Heart left ventricle (tissue), 16 donors: ENCODE measurements around the gene FAM170B. TPM values are rescaled to one million over a fixed set of nuclear protein-coding genes. Genes with fewer than 3 reads are reported as not detected.

Experiments used
- ATAC-seq, 4 donors: fragments of 200-7000 bp; cut with Tn5 transposase; one replicate each; pipeline ENCODE4 v1.9.1; 2020 to 2022; ENCODE audit warnings: moderate library complexity in 4 of 4, mild to moderate bottlenecking in 3 of 4, moderate number of reproducible peaks in 1 of 4
- DNase-seq, 5 donors: peaks; one replicate each; pipeline ENCODE4 v3.0.0-alpha.2; 2020
- H3K27ac ChIP-seq, 12 donors: fragments of 200-600 bp; sonication (generic) in 4 of 12; one replicate each; pipeline versions ENCODE4 v1.5.0 to v1.8.0; 2016 to 2022; ENCODE audit warnings: mild to moderate bottlenecking in 2 of 12
- H3K27me3 ChIP-seq, 9 donors: fragments of 200-600 bp; sonication (generic) in 2 of 9; one replicate each; pipeline versions ENCODE4 v1.5.1 to v1.8.0; 2016 to 2022; ENCODE audit warnings: mild to moderate bottlenecking in 3 of 9
- H3K36me3 ChIP-seq, 9 donors: fragments of 200-600 bp; sonication (generic) in 2 of 9; one replicate each; pipeline versions ENCODE4 v1.5.0 to v1.8.0; 2018 to 2022; ENCODE audit warnings: mild to moderate bottlenecking in 2 of 9
- H3K4me1 ChIP-seq, 12 donors: fragments of 200-600 bp; sonication (generic) in 4 of 12; one replicate each; pipeline versions ENCODE4 v1.5.0 to v1.8.0; 2016 to 2022; ENCODE audit warnings: mild to moderate bottlenecking in 3 of 12
- H3K4me3 ChIP-seq, 12 donors: fragments of 200-600 bp; sonication (generic) in 4 of 12; one replicate each; pipeline versions ENCODE4 v1.5.0 to v1.8.0; 2017 to 2022; ENCODE audit warnings: mild to moderate bottlenecking in 9 of 12, moderate library complexity in 4 of 12
- H3K9me3 ChIP-seq, 12 donors: fragments of 200-600 bp; sonication (generic) in 4 of 12; one replicate each; pipeline versions ENCODE4 v1.5.0 to v1.8.0; 2016 to 2022; ENCODE audit warnings: mild to moderate bottlenecking in 1 of 12
- POLR2A ChIP-seq, 2 donors: fragments of 450-650 bp; IDR thresholded peaks; one replicate each; pipeline ENCODE4 v1.6.1; 2017; ENCODE audit warnings: antibody characterized with exemption in 2 of 2, mild to moderate bottlenecking in 2 of 2, moderate library complexity in 2 of 2
- WGBS, 4 donors: extraction: QIAGEN DNeasy Blood & Tissue Kit in 2 of 4; methylation state at CpG; one replicate each; pipeline versions ENCODE4 v1.1.5 to v1.1.7; 2013 to 2018; 5-methylcytosine and 5-hydroxymethylcytosine counted together
- intact Hi-C, 10 donors: fragments of 100-400 bp; cut with DNase I; formaldehyde crosslinking; loops; one replicate each; pipeline versions ENCODE4 v1.11.1 to v1.14.2; 2022
- polyA plus RNA-seq, 2 donors: library from polyadenylated mRNA; stranded (reverse); fragments of 200-250 nt; gene quantifications; one replicate each; pipeline ENCODE4 v1.2.3, GENCODE V29; 2013
- total RNA-seq, 9 donors: library from RNA; depleted of rRNA in 2 of 9; stranded (reverse); fragments of >200 nt in 2 of 9; fragmentation: NEBNext Ultra II Directional in 3 of 9; extraction: Animal tissue kit (Norgen Biotek cat#: 25700) in 3 of 9; gene quantifications; one replicate each; pipeline versions ENCODE4 v1.1.0 to v1.2.4, GENCODE V29; 2016 to 2023
- TF ChIP-seq, protein P1 (sequence below), 12 donors: fragments of 200-600 bp; sonication (generic) in 4 of 12; IDR thresholded peaks; one replicate each; pipeline versions ENCODE4 v1.5.0 to v1.8.0; 2018 to 2022; ENCODE audit warnings: antibody characterized with exemption in 12 of 12, mild to moderate bottlenecking in 5 of 12
- donor health status: ischemic (EF 13 %, LVEDD 7.1; RV severe dilation, severe dysfunction).
- donor health status: healthy with polysubstance abuse.
- donor health status: DM: no; HTN: yes; CAD: no.
- donor health status: DM: no; HTN: no; CAD: no.
- donor health status: ischemic (EF 25% LVEDD 6.9; RV normal size, moderate dysfunction).
- donor health status: ischemic (EF 25% LVEDD 5.7; RV mildly dilated, moderate dysfunction).
- donor health status: healthy.
- donor health status: DM: yes; HTN: yes; CAD: no.
- donor health status: ischemic (EF 35%, LVEDD 5.7; RV mildly dilated, moderate dysfunction).
- donor health status: nonischemic (EF 11% LVEDD 7.7; RV severe dilation, severe dysfunction).
- donor health status: DM: yes; HTN: yes; CAD: no.
- donor health status: PGD.
- donor health status: ischemic (EF 29% LVEDD 5.4; RV normal size, mild dysfunction).
- donor health status: nonischemic (EF 23%, LVEDD 6.1; RV moderate dilation, normal function).

The FAM170B gene
- total and polyA plus RNA-seq, 11 donors: not detected

DNA sequence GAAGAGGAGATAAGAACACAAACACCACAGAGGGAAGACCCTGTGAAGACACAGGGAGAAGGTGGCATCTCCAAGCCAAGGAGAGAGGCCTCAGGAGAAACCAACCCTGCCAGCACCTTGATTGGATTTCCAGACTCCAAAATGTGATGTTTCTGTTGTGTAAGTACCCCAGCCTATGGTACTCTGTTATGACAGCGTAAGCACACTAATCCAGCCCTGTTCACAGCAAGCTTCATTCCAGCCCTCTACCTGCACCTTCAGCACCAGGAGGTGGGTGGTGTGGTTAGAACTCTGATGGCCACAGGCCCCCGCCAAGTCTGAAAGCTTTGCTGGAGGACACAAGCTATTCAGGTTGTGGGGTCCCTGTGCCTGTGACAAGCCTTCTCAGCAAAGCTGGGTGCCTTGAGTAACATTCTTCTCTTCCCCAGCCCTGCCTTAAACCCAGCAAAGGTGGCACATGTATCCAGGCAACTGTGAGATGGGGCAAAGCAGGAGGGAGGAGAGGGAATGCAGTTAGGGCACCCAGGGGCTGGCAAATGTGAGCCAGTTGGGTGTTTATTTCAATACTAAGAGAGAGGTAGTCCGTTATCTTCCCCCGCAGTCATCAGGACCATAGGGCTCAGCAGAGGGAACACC is 23.0 kb downstream of the FAM170B start:
- Histone ChIP-seq H3K9me3 (no peaks in the 10 kb centered on the region), H3K36me3 (peaks cover 0 to 9% (median 0%) of the 10 kb centered on the region in 9 donors), H3K4me1 (peaks cover 7 to 96% (median 64%) of the 10 kb centered on the region in 12 donors), H3K27ac (peak overlapping the region in 9 of 12 donors; percentile 6 to 72 (median 52)), H3K27me3 (peaks cover 0 to 3% (median 0%) of the 10 kb centered on the region in 9 donors), H3K4me3 (peak overlapping the region in 1 of 12 donors; percentile 33)
- TF ChIP-seq, protein P1, sequence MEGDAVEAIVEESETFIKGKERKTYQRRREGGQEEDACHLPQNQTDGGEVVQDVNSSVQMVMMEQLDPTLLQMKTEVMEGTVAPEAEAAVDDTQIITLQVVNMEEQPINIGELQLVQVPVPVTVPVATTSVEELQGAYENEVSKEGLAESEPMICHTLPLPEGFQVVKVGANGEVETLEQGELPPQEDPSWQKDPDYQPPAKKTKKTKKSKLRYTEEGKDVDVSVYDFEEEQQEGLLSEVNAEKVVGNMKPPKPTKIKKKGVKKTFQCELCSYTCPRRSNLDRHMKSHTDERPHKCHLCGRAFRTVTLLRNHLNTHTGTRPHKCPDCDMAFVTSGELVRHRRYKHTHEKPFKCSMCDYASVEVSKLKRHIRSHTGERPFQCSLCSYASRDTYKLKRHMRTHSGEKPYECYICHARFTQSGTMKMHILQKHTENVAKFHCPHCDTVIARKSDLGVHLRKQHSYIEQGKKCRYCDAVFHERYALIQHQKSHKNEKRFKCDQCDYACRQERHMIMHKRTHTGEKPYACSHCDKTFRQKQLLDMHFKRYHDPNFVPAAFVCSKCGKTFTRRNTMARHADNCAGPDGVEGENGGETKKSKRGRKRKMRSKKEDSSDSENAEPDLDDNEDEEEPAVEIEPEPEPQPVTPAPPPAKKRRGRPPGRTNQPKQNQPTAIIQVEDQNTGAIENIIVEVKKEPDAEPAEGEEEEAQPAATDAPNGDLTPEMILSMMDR (IDR thresholded peaks at IDR 0.05): no peak
- no peak for TF ChIP-seq POLR2A (IDR thresholded peaks at IDR 0.05)
- no peak for ATAC-seq
- intact Hi-C loops: loop anchor here in 6 of 10 donors (5.0 to 10.0 kb wide), 8 partner anchors 51 to 454 kb away; no protein-coding TSS in a partner anchor
- no peak for DNase-seq
- WGBS, 4 donors: 86 to 98% (median 91%) methylated on average over 4 of the region's 4 CpGs

DNA sequence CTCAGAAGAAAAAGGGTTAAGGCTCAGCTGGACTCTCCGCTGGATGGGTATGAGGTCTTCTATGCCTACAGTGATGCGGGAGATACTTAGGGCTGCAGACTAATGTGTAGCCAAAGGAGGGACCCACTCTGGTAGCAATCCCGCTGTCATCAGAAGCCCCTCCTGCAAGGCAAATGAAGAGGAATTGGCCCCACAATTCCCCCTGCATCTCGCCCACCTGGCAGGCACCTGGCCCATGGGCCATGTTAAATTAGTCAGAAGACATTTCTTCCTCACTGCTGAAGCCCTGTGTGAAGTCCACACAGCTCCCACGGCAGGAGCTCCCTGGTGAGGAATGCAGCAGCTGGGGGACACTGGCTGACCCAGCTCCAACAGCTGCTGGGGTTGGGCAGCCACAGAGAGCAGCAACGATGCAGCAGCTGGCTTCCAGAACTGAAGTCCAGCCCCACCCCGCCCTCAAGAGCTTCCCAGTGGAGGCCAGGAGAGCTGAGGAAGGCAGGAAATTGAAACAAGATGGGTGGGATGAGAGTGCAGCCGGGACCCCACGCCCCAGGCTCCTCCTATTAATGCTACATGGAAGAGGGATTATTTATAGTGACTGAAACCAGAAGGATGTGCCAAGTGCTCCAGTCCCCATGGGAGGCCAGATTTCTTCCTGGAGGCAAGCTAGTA is 24.0 kb downstream of the FAM170B start:
- H3K9me3 ChIP-seq: no peaks in the 10 kb centered on the region
- H3K27me3 ChIP-seq: no peaks in the 10 kb centered on the region
- intact Hi-C loops: loop anchor here in 6 of 10 donors (5.0 to 10.0 kb wide), 8 partner anchors 52 to 453 kb away; no protein-coding TSS in a partner anchor
- peak overlapping the region in 4 of 12 donors; percentile 7 to 33 (median 22) for H3K4me3 ChIP-seq
- TF ChIP-seq, protein P1 (IDR thresholded peaks at IDR 0.05): no peak
- TF ChIP-seq POLR2A (IDR thresholded peaks at IDR 0.05): no peak
- H3K4me1 ChIP-seq: peaks cover 7 to 100% (median 68%) of the 10 kb centered on the region in 12 donors
- 28 to 40% (median 36%) methylated on average over 8 to 9 of the region's 9 CpGs for WGBS, 4 donors
- peaks cover 0 to 9% (median 0%) of the 10 kb centered on the region in 9 donors for H3K36me3 ChIP-seq
- DNase-seq (peak; percentile 81 to 91 (median 86)), ATAC-seq (peak; percentile 76 to 88 (median 81))
- H3K27ac ChIP-seq: peak overlapping the region in 9 of 12 donors; percentile 6 to 72 (median 53)

DNA sequence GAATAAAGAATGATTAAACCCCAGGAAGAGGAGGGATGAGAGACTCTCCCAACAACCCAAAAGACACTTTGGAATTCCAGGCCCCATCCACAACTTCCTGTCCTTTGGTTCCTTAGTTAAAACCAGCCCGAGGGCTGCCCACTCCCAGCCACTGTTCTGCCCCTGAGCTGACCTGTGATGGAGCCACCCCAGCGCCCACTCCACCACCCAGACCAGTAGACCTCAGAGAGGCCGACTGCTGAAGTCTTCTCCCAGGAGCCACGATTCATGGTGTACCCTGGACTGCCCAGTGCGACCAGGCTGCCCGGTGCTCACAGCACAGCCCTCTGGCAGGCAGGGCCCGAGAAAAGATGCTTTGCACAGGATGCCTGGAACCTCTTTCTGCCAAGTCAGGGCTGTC is 25.2 kb downstream of the FAM170B start:
- Histone ChIP-seq H3K4me3 (no peak overlapping the region), H3K9me3 (no peaks in the 10 kb centered on the region), H3K4me1 (peaks cover 7 to 99% (median 73%) of the 10 kb centered on the region in 12 donors), H3K36me3 (peaks cover 0 to 9% (median 0%) of the 10 kb centered on the region in 9 donors), H3K27me3 (no peaks in the 10 kb centered on the region), H3K27ac (peak overlapping the region in 3 of 12 donors; percentile 13 to 53 (median 25))
- DNase-seq (no peak), ATAC-seq (no peak)
- intact Hi-C loops: loop anchor here in 1 of 10 donors (5.0 kb wide), 1 partner anchor 126 kb away; no protein-coding TSS in a partner anchor
- TF ChIP-seq, protein P1 (IDR thresholded peaks at IDR 0.05): no peak
- TF ChIP-seq POLR2A (IDR thresholded peaks at IDR 0.05): no peak
- 89 to 97% (median 95%) methylated on average over 7 of the region's 7 CpGs for WGBS, 4 donors

DNA sequence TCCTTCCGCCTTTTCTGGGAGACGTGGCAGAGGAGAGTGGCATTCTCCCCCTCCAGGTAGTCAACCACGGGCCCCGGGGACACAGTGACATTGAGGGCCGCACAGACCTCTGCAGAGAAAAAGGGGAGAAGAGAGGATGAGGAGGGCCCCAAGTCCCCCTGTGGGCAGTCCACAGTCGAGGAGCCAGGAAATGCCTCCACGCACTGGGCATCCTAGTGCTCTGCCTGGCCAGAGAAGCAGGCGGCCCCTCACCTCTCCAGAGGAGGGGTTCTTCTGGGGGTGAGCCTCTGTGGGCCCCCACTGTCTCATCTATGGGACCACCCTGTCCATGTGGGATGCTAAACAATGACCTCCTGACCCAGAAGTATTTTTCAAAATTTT is 25.9 kb downstream of the FAM170B start:
- Histone ChIP-seq H3K27ac (peak overlapping the region in 1 of 12 donors; percentile 8), H3K27me3 (no peaks in the 10 kb centered on the region), H3K4me1 (peaks cover 7 to 91% (median 71%) of the 10 kb centered on the region in 12 donors), H3K4me3 (no peak overlapping the region), H3K36me3 (peaks cover 0 to 12% (median 0%) of the 10 kb centered on the region in 9 donors), H3K9me3 (no peaks in the 10 kb centered on the region)
- DNase-seq (no peak), ATAC-seq (no peak)
- intact Hi-C loops: loop anchor here in 1 of 10 donors (5.0 kb wide), 1 partner anchor 126 kb away; no protein-coding TSS in a partner anchor
- WGBS, 4 donors: 90 to 100% (median 96%) methylated on average over 1 to 8 of the region's 8 CpGs
- TF ChIP-seq POLR2A (IDR thresholded peaks at IDR 0.05): no peak
- TF ChIP-seq, protein P1 (IDR thresholded peaks at IDR 0.05): no peak
